Activated T-cell treated with anti-CD3 and anti-CD28 coated beads, Interleukin-2, amount 50 U/mL, for 1 hour (primary cell): ENCODE results near the gene PLXNA2.

Experiments
- DNase-seq: peaks from one replicate; pipeline ENCODE4 v3.0.0-alpha.2; 2020

Gene PLXNA2

GRCh38 chr1:208033236-208033635 lies 210.9 kb downstream of the PLXNA2 start:
- DNase-seq = no peak

GRCh38 chr1:208031932-208032320 lies 212.3 kb downstream of the PLXNA2 start:
- DNase-seq = no peak

- DNase-seq = no peak
These were observed 212.8 kb downstream of the PLXNA2 start for GRCh38 chr1:208031316-208031931.

- no peak for DNase-seq
These were observed 213.7 kb downstream of the PLXNA2 start for GRCh38 chr1:208030288-208031091.

GRCh38 chr1:208029381-208030287 lies 214.6 kb downstream of the PLXNA2 start:
- no peak for DNase-seq

GRCh38 chr1:208028526-208028925 lies 215.7 kb downstream of the PLXNA2 start:
- DNase-seq = no peak

GRCh38 chr1:208027861-208028260 lies 216.3 kb downstream of the PLXNA2 start:
- no peak for DNase-seq

- DNase-seq = no peak
These were observed 217.2 kb downstream of the PLXNA2 start for GRCh38 chr1:208026880-208027438.

- no peak for DNase-seq
These were observed 219.2 kb downstream of the PLXNA2 start for GRCh38 chr1:208025031-208025430.

- no peak for DNase-seq
These were observed 219.8 kb downstream of the PLXNA2 start for GRCh38 chr1:208024406-208024805.

- no peak for DNase-seq
These were observed 224.9 kb downstream of the PLXNA2 start for GRCh38 chr1:208019257-208019656.

GRCh38 chr1:208015255-208015654 lies 228.9 kb downstream of the PLXNA2 start:
- DNase-seq = no peak

GRCh38 chr1:208013210-208013609 lies 231.0 kb downstream of the PLXNA2 start:
- DNase-seq = no peak

- no peak for DNase-seq
These were observed 231.5 kb downstream of the PLXNA2 start for GRCh38 chr1:208012721-208013120.

GRCh38 chr1:208010487-208011071 lies 233.6 kb downstream of the PLXNA2 start:
- DNase-seq = no peak

GRCh38 chr1:208009706-208010444 lies 234.3 kb downstream of the PLXNA2 start:
- DNase-seq = no peak

- no peak for DNase-seq
These were observed 234.9 kb downstream of the PLXNA2 start for GRCh38 chr1:208009303-208009702.

GRCh38 chr1:208008534-208008933 lies 235.7 kb downstream of the PLXNA2 start:
- no peak for DNase-seq

GRCh38 chr1:208007938-208008342 lies 236.2 kb downstream of the PLXNA2 start:
- no peak for DNase-seq

GRCh38 chr1:208007319-208007937 lies 236.8 kb downstream of the PLXNA2 start:
- no peak for DNase-seq

GRCh38 chr1:208006258-208006920 lies 237.8 kb downstream of the PLXNA2 start:
- DNase-seq = no peak
